Type B pancreatic cell (in vitro differentiated cells): ENCODE data around the gene TTLL10. TPM values are rescaled to one million over a fixed set of nuclear protein-coding genes. Genes with fewer than 3 reads are reported as not detected.
"Not testable (repeated sequence)": the region's sequence is repeated elsewhere in the genome, so short reads cannot be mapped to it uniquely, and the experiment has no call there.

Experiments used
- DNase-seq: peaks from one replicate; pipeline ENCODE4 v3.0.0; 2021; ENCODE audit warnings: mixed read lengths; ENCODE audit not compliant: unreplicated experiment; ENCODE audit errors: extremely low spot score
- H3K27ac Mint-ChIP-seq: 2 replicates; pipeline ENCODE4 v1.8.0; 2021; ENCODE audit warnings: mild to moderate bottlenecking, mixed read lengths
- H3K27me3 Mint-ChIP-seq: 2 replicates; pipeline ENCODE4 v1.8.0; 2021; ENCODE audit warnings: mixed read lengths
- H3K36me3 Mint-ChIP-seq: 2 replicates; pipeline ENCODE4 v1.8.0; 2021; ENCODE audit warnings: mixed read lengths
- H3K4me1 Mint-ChIP-seq: one replicate; pipeline ENCODE4 v1.8.0; 2021; ENCODE audit warnings: mixed read lengths; ENCODE audit not compliant: unreplicated experiment
- H3K4me3 Mint-ChIP-seq: 2 replicates; pipeline ENCODE4 v1.8.0; 2021; ENCODE audit warnings: mild to moderate bottlenecking, mixed read lengths
- H3K9me3 Mint-ChIP-seq: 2 replicates; pipeline ENCODE4 v1.8.0; 2021; ENCODE audit warnings: mixed read lengths
- CTCF ChIP-seq: fragments of 200-600 bp; sonication (generic); conservative IDR thresholded peaks from 2 replicates; pipeline ENCODE4 v1.5.0; 2021; ENCODE audit warnings: antibody characterized with exemption, mild to moderate bottlenecking
- total RNA-seq: library from RNA; stranded (reverse); gene quantifications from 2 replicates; pipeline ENCODE4 v1.2.1, GENCODE V29; 2021; ENCODE audit warnings: low replicate concordance

TTLL10 gene
- total RNA-seq, 1 donor from 2014 or later: 1.4 TPM

GRCh38 chr1:1151306-1151705 is 22.4 kb upstream of the TTLL10 start:
- Mint-ChIP-seq H3K9me3 (peaks cover 13% of the 10 kb centered on the region), H3K4me3 (no peak overlapping the region), H3K27me3 (no peaks in the 10 kb centered on the region), H3K27ac (no peak overlapping the region), H3K4me1 (peaks cover 6% of the 10 kb centered on the region), H3K36me3 (no peaks in the 10 kb centered on the region)
- no peak for TF ChIP-seq CTCF
- DNase-seq: no peak

GRCh38 chr1:1152431-1152830 is 21.2 kb upstream of the TTLL10 start:
- H3K9me3 Mint-ChIP-seq: peaks cover 13% of the 10 kb centered on the region
- H3K27ac Mint-ChIP-seq: peak overlapping the region; percentile 29
- H3K4me3 Mint-ChIP-seq, H3K27me3 Mint-ChIP-seq, H3K4me1 Mint-ChIP-seq, DNase-seq, H3K36me3 Mint-ChIP-seq: not testable (repeated sequence)

- H3K36me3 Mint-ChIP-seq, H3K4me1 Mint-ChIP-seq, H3K27me3 Mint-ChIP-seq, H3K4me3 Mint-ChIP-seq, DNase-seq, H3K27ac Mint-ChIP-seq: not testable (repeated sequence)
- peaks cover 13% of the 10 kb centered on the region for H3K9me3 Mint-ChIP-seq
Measured at GRCh38 chr1:1153215-1153614, 20.5 kb upstream of the TTLL10 start.

GRCh38 chr1:1153874-1154273 is 19.8 kb upstream of the TTLL10 start:
- no peak overlapping the region for H3K27ac Mint-ChIP-seq

GRCh38 chr1:1155258-1155657 is 18.4 kb upstream of the TTLL10 start:
- no peak overlapping the region for H3K27ac Mint-ChIP-seq

More at GRCh38 chr1:1153874-1154273, 19.8 kb upstream of the TTLL10 start:
- peaks cover 13% of the 10 kb centered on the region for H3K9me3 Mint-ChIP-seq
- DNase-seq: no peak
- no peak overlapping the region for H3K4me3 Mint-ChIP-seq
- H3K36me3 Mint-ChIP-seq: no peaks in the 10 kb centered on the region
- TF ChIP-seq CTCF: no peak
- no peaks in the 10 kb centered on the region for H3K4me1 Mint-ChIP-seq
- H3K27me3 Mint-ChIP-seq: no peaks in the 10 kb centered on the region

GRCh38 chr1:1156140-1157032 is 17.3 kb upstream of the TTLL10 start:
- no peak overlapping the region for H3K27ac Mint-ChIP-seq
- no peak overlapping the region for H3K4me3 Mint-ChIP-seq
- no peak for TF ChIP-seq CTCF
- H3K36me3 Mint-ChIP-seq: no peaks in the 10 kb centered on the region
- H3K27me3 Mint-ChIP-seq: no peaks in the 10 kb centered on the region
- no peak for DNase-seq
- H3K9me3 Mint-ChIP-seq: peaks cover 13% of the 10 kb centered on the region
- no peaks in the 10 kb centered on the region for H3K4me1 Mint-ChIP-seq

More at GRCh38 chr1:1155258-1155657, 18.4 kb upstream of the TTLL10 start:
- peaks cover 13% of the 10 kb centered on the region for H3K9me3 Mint-ChIP-seq
- H3K4me1 Mint-ChIP-seq: no peaks in the 10 kb centered on the region
- H3K4me3 Mint-ChIP-seq: no peak overlapping the region
- H3K36me3 Mint-ChIP-seq: no peaks in the 10 kb centered on the region
- H3K27me3 Mint-ChIP-seq: no peaks in the 10 kb centered on the region
- no peak for TF ChIP-seq CTCF
- no peak for DNase-seq
